Right lobe of liver (tissue), 6 donors: ENCODE measurements around the gene PHLDB2. TPM values are rescaled to one million over a fixed set of nuclear protein-coding genes. Genes with fewer than 3 reads are reported as not detected.

Source experiments
- ATAC-seq, 4 donors: fragments of 200-7000 bp; cut with Tn5 transposase; one replicate each; pipeline ENCODE4 v1.9.1; 2020; ENCODE audit warnings: mild to moderate bottlenecking in 4 of 4, moderate library complexity in 4 of 4
- DNase-seq, 3 donors: peaks; one replicate each; pipeline ENCODE4 v3.0.0-alpha.2; 2020
- H3K27ac ChIP-seq, 3 donors: fragments of 200-600 bp; one replicate each; pipeline ENCODE4 v1.8.0; 2022
- H3K27me3 ChIP-seq, 2 donors: fragments of 200-600 bp; one replicate each; pipeline ENCODE4 v1.8.0; 2022
- H3K36me3 ChIP-seq, 4 donors: fragments of 200-600 bp; sonication (generic) in 1 of 4; one replicate each; pipeline versions ENCODE4 v1.5.1 to v1.8.0; 2017 to 2022; ENCODE audit warnings: control low read depth in 1 of 4
- H3K4me1 ChIP-seq, 4 donors: fragments of 200-600 bp; sonication (generic) in 1 of 4; one replicate each; pipeline versions ENCODE4 v1.5.1 to v1.8.0; 2017 to 2022; ENCODE audit warnings: control low read depth in 1 of 4
- H3K4me3 ChIP-seq, 3 donors: fragments of 200-600 bp; one replicate each; pipeline ENCODE4 v1.8.0; 2022
- H3K9me3 ChIP-seq, 4 donors: fragments of 200-600 bp; sonication (generic) in 1 of 4; one replicate each; pipeline versions ENCODE4 v1.5.1 to v1.8.0; 2017 to 2022; ENCODE audit warnings: control low read depth in 1 of 4
- POLR2A ChIP-seq: fragments of 450-650 bp; IDR thresholded peaks from one replicate; pipeline ENCODE4 v1.6.1; 2017; ENCODE audit warnings: antibody characterized with exemption, mild to moderate bottlenecking
- WGBS: methylation state at CpG from one replicate; pipeline ENCODE4 v1.1.6; 2018; ENCODE audit warnings: low coverage, low lambda C conversion rate; ENCODE audit not compliant: insufficient coverage; ENCODE audit errors: missing lambda C conversion rate; 5-methylcytosine and 5-hydroxymethylcytosine counted together
- intact Hi-C, 2 donors: fragments of 100-400 bp; cut with DNase I; formaldehyde crosslinking; loops; one replicate each; pipeline versions ENCODE4 v1.11.2 to v1.14.1; 2022
- total RNA-seq, 6 experiments: library from RNA; depleted of rRNA in 2 of 6; stranded (reverse); fragments of >200 nt in 2 of 6; fragmentation: NEBNext Ultra II Directional in 3 of 6; extraction: Animal tissue kit (Norgen Biotek cat#: 25700) in 3 of 6; gene quantifications; one replicate each; pipeline versions ENCODE4 v1.1.0 to v1.2.4, GENCODE V29; 2016 to 2023
- TF ChIP-seq, protein P1 (sequence below), 4 donors: fragments of 200-600 bp in 3 of 4; fragments of 450-650 bp in 1 of 4; IDR thresholded peaks; one replicate each; pipeline versions ENCODE4 v1.5.1 to v1.8.0; 2016 to 2022; ENCODE audit warnings: antibody characterized with exemption in 4 of 4, mild to moderate bottlenecking in 2 of 4
- donor health status: DM: no; HTN: yes; CAD: no.
- donor health status: DM: no; HTN: no; CAD: no.
- donor health status: DM: no; HTN: no; CAD: no.
- donor health status: DM: no; HTN: yes; CAD: no.
- donor health status: DM: no; HTN: yes; CAD: no.

The PHLDB2 gene
- total RNA-seq, 6 experiments from 2014 or later = 21.9 to 40.6 (median 31.2) TPM

DNA sequence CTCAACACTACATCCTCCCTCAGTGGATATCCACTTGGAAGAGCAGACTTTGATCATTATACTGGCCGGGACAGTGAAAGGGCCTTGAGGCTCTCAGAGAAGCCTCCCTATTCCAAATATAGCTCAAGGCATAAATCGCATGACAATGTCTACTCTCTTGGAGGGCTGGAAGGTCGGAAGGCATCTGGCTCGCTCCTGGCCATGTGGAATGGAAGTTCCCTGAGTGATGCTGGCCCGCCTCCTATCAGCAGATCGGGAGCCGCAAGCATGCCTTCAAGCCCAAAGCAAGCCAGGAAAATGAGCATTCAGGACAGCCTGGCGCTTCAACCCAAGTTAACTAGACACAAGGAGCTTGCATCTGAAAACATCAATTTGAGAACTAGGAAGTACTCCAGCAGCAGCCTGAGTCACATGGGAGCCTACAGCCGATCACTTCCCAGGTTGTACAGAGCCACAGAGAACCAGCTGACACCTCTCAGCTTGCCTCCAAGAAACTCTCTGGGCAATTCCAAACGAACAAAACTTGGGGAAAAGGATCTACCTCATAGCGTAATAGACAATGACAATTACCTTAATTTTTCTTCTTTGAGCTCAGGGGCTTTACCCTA is 25.4 kb downstream of the PHLDB2 start:
- 77% methylated on average over 4 of the region's 11 CpGs for WGBS
- Histone ChIP-seq H3K9me3 (no peaks in the 10 kb centered on the region), H3K27me3 (no peaks in the 10 kb centered on the region), H3K4me1 (no peaks in the 10 kb centered on the region), H3K27ac (no peak overlapping the region), H3K36me3 (peaks cover 0 to 7% (median 0%) of the 10 kb centered on the region in 4 donors), H3K4me3 (no peak overlapping the region)
- TF ChIP-seq, protein P1, sequence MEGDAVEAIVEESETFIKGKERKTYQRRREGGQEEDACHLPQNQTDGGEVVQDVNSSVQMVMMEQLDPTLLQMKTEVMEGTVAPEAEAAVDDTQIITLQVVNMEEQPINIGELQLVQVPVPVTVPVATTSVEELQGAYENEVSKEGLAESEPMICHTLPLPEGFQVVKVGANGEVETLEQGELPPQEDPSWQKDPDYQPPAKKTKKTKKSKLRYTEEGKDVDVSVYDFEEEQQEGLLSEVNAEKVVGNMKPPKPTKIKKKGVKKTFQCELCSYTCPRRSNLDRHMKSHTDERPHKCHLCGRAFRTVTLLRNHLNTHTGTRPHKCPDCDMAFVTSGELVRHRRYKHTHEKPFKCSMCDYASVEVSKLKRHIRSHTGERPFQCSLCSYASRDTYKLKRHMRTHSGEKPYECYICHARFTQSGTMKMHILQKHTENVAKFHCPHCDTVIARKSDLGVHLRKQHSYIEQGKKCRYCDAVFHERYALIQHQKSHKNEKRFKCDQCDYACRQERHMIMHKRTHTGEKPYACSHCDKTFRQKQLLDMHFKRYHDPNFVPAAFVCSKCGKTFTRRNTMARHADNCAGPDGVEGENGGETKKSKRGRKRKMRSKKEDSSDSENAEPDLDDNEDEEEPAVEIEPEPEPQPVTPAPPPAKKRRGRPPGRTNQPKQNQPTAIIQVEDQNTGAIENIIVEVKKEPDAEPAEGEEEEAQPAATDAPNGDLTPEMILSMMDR (IDR thresholded peaks at IDR 0.05) = no peak
- no peak for TF ChIP-seq POLR2A
- ATAC-seq (no peak), DNase-seq (no peak)
- intact Hi-C loops = no loop called here

DNA sequence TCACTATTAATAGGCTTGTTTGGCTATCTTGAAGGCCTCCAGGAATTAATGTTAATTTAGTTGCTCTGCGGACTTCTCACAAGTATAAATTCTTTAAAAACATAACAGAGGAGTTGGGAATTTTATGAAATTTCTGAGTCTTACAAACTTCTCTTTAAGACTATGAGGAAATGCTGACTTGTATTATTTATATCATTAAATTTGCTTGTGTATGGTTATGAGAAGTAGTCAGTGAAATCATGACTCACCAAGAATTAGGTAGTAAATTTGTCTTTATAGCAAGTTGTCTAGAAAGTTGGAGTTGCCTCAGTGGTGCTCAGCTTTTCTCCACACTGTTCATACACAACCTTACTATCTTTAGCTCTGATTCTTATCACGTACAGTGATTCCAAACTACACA is 26.5 kb downstream of the PHLDB2 start:
- H3K4me1 ChIP-seq = no peaks in the 10 kb centered on the region
- ATAC-seq = no peak
- peaks cover 0 to 7% (median 0%) of the 10 kb centered on the region in 4 donors for H3K36me3 ChIP-seq
- intact Hi-C loops = no loop called here
- TF ChIP-seq, protein P1 (IDR thresholded peaks at IDR 0.05) = no peak
- TF ChIP-seq POLR2A = no peak
- no peak for DNase-seq
- H3K27me3 ChIP-seq = no peaks in the 10 kb centered on the region
- H3K27ac ChIP-seq = no peak overlapping the region
- 88% methylated on average over 2 of the region's 2 CpGs for WGBS
- H3K9me3 ChIP-seq = no peaks in the 10 kb centered on the region
- no peak overlapping the region for H3K4me3 ChIP-seq

DNA sequence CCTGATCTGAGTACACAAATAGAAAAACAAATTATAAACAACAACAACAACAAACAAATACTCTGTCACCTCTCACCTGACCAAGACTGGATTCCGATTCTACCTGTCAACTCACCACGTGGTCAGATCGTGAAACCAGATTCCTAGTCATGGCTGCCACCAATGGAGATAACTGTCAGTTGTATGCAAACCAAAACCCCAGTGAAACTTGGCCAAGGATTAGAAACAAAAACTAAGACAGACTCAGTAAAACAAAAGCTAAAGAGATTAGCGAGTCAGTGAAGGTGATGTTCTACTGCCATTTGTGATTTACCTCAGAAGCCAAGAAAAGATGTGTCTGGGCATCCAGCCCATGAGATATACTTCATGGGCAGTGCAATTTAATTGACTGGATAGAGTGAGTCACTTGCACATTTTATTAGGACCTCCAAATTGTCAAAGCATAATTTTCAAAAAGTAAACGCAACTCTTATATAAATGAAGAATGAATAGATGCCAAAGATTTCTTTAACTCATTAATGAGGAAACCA is 31.1 kb downstream of the PHLDB2 start:
- Histone ChIP-seq H3K27ac (no peak overlapping the region), H3K4me3 (no peak overlapping the region), H3K4me1 (no peaks in the 10 kb centered on the region), H3K27me3 (no peaks in the 10 kb centered on the region), H3K36me3 (peaks cover 0 to 2% (median 0%) of the 10 kb centered on the region in 4 donors), H3K9me3 (no peaks in the 10 kb centered on the region)
- 94% methylated on average over 5 of the region's 5 CpGs for WGBS
- no peak for ATAC-seq
- TF ChIP-seq POLR2A = no peak
- TF ChIP-seq, protein P1 (IDR thresholded peaks at IDR 0.05) = no peak
- no peak for DNase-seq
- intact Hi-C loops = no loop called here

DNA sequence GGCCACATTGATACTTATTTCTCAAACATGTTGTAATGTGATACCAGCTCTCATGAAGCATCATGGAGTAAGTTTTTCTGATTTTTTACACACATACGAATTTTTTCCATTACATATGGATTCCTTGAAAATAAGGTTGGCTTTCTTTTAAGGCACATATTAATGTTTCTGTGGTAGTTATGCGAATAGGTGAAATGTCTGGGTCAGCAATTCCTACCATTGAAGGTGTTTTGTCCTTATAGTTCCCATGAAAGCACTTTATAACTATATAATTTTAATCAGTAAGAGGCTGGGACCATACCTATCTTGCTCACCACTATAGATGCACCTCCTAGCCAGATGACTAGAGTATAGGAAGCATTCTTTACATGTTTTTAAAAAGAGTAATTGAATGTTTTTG is 33.0 kb downstream of the PHLDB2 start:
- no peak overlapping the region for H3K27ac ChIP-seq
- TF ChIP-seq, protein P1 (IDR thresholded peaks at IDR 0.05) = no peak
- TF ChIP-seq POLR2A = no peak
- H3K27me3 ChIP-seq = no peaks in the 10 kb centered on the region
- H3K4me1 ChIP-seq = no peaks in the 10 kb centered on the region
- no peaks in the 10 kb centered on the region for H3K9me3 ChIP-seq
- no peak for ATAC-seq
- intact Hi-C loops = no loop called here
- WGBS = 87% methylated on average over 2 of the region's 2 CpGs
- no peak for DNase-seq
- H3K4me3 ChIP-seq = no peak overlapping the region
- no peaks in the 10 kb centered on the region for H3K36me3 ChIP-seq
